RKO (cell line): Measurements from ENCODE around the gene SSBP2.
"Not testable (repeated sequence)": the region's sequence is repeated elsewhere in the genome, so short reads cannot be mapped to it uniquely, and the experiment has no call there.

Source experiments
- DNase-seq: peaks from one replicate; pipeline ENCODE4 v3.0.0-alpha.2; 2016; ENCODE audit warnings: low spot score

The SSBP2 gene

GRCh38 chr5:81728301-81728700, 22.6 kb downstream of the SSBP2 start:
- DNase-seq = no peak

- no peak for DNase-seq
Observed at GRCh38 chr5:81726297-81726696, 24.6 kb downstream of the SSBP2 start.

DNA sequence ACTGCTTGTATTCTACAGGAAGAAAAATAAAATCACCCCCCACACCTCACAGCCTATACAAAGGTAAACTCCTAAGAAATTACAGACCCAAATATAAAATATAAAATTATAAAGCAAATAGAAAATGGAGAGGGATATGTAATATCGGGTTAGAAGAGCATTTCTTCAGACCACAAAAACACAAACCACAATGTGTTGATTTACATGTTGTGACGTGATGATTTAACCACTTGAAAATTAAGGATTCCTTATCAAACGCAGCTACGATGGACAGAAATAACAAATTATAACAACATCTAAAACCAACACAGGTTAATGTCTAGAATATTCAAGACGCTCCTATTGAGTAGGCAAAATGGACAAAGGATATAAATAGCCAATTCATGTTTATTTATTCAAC, 26.3 kb downstream of the SSBP2 start:
- no peak for DNase-seq

DNA sequence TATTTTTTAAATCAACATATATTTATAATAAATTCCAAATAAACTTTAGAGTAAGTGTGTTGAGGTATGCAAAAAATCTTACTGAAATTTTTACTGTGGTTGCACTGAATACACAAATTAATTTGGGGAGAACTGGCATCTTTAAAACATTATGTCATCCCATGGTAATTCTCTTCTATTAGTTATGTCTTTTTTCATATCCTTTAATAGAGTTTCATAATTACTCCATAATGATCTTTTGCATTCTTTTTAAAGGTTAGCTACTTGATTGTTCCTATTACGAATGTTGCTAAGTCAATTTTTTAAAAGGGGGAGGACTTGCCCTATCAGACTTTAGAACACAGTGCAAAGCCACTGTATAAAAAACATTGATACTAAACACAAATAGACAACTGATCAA, 26.8 kb downstream of the SSBP2 start:
- no peak for DNase-seq

- DNase-seq = no peak
Observed at GRCh38 chr5:81721049-81721448, 29.8 kb downstream of the SSBP2 start.

DNA sequence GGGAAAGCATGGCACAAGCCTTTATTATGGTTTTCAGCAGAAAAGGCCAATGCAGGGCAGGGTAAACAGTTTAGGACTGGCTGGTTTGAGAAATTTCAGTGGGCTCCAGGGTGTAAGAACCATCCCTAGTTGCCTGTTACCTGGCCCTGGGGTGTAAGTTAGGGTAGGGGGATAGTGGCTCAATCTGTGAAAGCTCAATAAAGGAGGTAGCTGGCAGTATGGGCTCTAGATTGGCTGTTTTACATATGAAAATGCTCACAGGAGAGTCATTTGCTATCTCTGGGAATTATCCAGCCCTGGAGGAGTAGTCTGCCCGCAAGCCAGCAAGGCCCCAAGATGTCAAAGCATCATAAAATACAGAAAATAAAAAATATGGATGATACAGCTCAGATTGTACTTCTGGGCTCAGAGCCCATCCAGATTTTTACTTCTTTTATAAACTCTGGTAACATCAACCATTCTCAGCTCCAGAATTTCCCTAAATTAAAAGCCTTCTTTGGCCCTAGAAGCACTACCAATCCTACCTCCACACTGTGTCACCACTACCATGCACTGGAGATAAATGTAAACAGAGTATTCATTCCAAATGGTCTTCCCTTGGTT, 31.1 kb downstream of the SSBP2 start:
- no peak for DNase-seq

- DNase-seq = no peak
Observed at GRCh38 chr5:81718300-81718699, 32.6 kb downstream of the SSBP2 start.

GRCh38 chr5:81717860-81718259, 33.0 kb downstream of the SSBP2 start:
- no peak for DNase-seq

GRCh38 chr5:81717226-81717625, 33.7 kb downstream of the SSBP2 start:
- DNase-seq = no peak

DNA sequence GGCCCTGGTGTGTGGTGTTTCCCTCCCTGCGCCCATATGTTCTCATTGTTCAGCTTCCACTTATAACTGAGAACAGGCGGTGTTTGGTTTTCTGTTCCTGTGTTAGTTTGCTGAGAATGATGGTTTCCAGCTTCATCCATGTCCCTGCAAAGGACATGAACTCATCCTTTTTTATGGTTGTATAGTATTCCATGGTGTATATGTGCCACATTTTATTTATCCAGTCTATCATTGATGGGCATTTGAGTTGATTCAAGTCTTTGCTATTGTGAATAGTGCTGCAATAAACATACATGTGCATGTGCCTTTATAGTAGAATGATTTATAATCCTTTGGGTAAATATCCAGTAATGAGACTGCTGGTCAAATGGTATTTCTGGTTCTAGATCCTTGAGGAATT, 36.8 kb downstream of the SSBP2 start:
- not testable (repeated sequence) for DNase-seq

GRCh38 chr5:81708889-81709288, 42.0 kb downstream of the SSBP2 start:
- DNase-seq = no peak

DNA sequence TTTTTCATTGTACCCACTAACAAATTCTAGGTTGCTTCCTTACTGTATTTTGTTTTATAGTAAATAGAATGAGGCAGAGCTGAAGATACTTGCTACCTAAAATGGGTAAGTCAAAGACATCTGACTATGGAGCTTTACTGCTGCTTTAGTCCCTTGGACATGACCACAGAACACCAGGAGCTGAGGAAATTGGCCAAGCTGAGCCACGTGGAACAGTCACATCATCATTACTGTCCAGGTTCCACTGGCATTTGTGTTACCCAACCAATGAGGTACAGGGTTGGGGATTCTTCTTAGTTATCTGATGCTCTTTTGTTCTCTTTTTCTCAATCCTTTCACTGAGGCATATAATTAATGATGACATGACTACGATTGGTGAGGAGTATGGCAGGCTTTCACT, 47.1 kb downstream of the SSBP2 start:
- DNase-seq = no peak

- DNase-seq = no peak
Observed at GRCh38 chr5:81700166-81700565, 50.7 kb downstream of the SSBP2 start.

GRCh38 chr5:81698813-81699212, 52.1 kb downstream of the SSBP2 start:
- no peak for DNase-seq

DNA sequence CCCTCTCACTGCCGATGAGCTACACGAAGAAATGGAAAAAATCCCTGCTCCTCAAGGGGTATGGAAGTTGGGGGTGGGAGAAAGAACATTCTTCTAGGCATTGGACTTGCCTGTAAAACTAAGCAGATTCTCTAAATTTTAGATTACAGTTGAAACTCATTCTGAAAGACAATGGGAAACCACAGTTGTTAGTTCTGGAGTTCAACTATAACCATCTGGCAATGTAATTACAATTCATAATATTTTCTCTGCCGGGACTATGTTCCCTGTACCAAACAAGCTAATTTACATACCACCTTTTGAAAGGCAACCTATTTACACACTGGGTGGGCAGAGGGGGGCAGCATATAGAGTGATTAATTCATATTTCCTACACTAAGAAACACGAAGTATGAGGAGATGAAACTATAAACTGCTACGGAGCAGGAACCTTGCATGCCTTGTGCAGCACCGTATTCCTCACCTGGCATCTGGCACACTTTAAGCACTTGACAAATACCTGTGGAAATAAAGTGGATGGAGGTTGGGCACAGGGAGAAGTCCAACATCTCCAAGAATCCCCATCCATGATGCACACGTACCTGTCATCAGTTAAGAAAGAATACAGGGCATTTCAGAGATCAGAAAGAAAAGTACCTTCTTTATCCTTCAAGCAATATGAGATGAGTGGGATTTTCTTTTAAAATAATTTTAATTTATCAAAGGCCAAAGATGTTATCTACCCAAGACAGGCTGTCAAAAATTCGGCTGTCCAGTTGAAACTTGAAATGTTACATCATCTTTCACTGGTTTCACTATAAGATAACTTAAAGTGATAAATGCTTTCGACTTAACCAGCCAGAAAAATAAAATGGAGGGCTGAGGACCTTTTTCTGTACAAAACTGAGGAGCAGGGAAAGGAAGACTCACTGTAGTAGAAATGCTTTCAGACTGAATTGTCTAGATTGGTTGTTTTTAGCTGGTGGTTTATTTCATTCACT, 54.2 kb downstream of the SSBP2 start:
- no peak for DNase-seq

GRCh38 chr5:81694726-81695125, 56.2 kb downstream of the SSBP2 start:
- DNase-seq = no peak

GRCh38 chr5:81688215-81688614, 62.7 kb downstream of the SSBP2 start:
- DNase-seq = no peak

DNA sequence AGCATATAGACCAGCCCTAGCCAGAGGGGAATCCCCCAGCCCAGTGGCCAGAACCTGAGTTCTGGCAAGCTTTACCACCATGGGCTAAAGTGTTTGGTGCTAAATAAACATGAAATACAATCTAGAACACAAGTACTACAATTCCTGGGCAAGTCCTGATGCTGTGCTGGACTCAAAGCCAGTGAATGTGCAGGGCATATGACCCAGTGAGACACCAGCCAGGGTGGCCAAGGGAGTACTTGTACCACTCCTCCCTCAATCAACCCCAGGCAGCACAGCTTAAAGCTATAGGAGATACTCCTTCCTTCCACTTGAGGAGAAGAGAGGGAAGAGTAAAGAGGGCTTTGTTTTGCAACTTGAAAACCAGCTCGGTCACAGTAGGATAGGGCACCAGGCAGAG, 63.6 kb downstream of the SSBP2 start:
- no peak for DNase-seq

GRCh38 chr5:81685471-81685870, 65.4 kb downstream of the SSBP2 start:
- no peak for DNase-seq

DNA sequence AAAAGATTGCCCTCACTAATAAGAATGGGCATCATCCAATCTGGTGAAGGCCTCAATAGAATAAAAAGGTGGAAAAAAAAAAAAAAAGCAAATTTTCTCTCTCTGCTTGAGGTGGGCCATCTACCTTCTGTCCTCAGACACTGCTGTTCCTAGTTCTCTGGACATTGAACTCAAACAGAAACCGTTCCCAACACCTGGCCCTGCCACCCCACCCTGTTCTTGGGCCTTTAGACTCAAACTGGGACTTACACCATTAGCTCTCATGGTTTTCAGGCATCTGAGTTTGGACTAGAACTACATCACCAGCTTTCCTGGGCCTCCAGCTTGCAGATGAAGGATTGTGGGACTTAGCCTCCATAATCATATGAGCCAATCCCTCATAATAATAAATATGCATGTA, 71.0 kb downstream of the SSBP2 start:
- DNase-seq = no peak

- DNase-seq = no peak
Observed at GRCh38 chr5:81675420-81675819, 75.5 kb downstream of the SSBP2 start.

- DNase-seq = no peak
Observed at GRCh38 chr5:81665795-81666194, 85.1 kb downstream of the SSBP2 start.

GRCh38 chr5:81660624-81661023, 90.3 kb downstream of the SSBP2 start:
- not testable (repeated sequence) for DNase-seq

GRCh38 chr5:81657386-81657785, 93.5 kb downstream of the SSBP2 start:
- no peak for DNase-seq
